ENCODE measurements around the gene CHAD.

Gene CHAD

DNA sequence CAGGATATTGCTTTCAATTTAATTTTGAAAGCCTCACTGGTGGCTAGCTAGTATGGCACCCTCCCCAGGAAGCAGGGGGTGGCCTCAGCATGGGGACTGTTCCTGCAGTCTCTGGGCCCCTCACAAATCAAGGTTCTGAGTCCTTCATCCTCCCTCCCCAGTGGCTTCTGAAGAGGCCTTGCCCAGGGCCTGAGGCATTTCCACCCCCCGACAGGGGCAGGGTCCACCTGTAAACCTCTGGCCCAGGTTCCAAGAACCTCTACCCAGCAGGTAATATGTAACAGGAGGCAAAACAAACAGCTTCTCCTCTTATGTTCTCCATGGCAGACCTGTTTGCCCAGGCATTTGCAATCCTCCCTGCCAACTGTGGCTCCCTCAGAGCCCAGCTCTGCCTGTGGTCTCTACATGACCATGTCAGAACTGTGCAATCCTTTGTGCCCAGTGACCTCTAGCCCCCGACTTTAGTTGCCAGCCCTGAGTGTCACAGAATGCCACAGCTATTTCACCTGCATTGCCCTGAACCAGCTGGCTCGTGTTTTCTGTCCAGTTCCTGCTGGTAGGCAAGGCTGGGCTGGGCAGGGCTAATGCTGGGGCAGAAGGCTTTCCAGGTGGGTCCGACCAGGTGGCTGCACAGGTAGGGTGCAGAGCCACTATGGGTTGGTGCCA is 28.4 kb downstream of the CHAD start:
- TF ChIP-seq, protein P1, sequence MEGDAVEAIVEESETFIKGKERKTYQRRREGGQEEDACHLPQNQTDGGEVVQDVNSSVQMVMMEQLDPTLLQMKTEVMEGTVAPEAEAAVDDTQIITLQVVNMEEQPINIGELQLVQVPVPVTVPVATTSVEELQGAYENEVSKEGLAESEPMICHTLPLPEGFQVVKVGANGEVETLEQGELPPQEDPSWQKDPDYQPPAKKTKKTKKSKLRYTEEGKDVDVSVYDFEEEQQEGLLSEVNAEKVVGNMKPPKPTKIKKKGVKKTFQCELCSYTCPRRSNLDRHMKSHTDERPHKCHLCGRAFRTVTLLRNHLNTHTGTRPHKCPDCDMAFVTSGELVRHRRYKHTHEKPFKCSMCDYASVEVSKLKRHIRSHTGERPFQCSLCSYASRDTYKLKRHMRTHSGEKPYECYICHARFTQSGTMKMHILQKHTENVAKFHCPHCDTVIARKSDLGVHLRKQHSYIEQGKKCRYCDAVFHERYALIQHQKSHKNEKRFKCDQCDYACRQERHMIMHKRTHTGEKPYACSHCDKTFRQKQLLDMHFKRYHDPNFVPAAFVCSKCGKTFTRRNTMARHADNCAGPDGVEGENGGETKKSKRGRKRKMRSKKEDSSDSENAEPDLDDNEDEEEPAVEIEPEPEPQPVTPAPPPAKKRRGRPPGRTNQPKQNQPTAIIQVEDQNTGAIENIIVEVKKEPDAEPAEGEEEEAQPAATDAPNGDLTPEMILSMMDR (conservative IDR thresholded peaks at IDR 0.05; ENCODE audit: low read depth, low read length), result no peak
- no peak overlapping the region for H3K4me3 ChIP-seq (ENCODE audit: low read depth, low read length)
- DNase-seq (ENCODE audit: low read depth), result no peak

GRCh38 chr17:50439008-50439407 is 29.7 kb downstream of the CHAD start:
- no peak overlapping the region for H3K4me3 ChIP-seq (ENCODE audit: low read depth, low read length)

GRCh38 chr17:50437409-50437808 is 31.3 kb downstream of the CHAD start:
- DNase-seq (ENCODE audit: low read depth), result no peak
- TF ChIP-seq, protein P1 (conservative IDR thresholded peaks at IDR 0.05; ENCODE audit: low read depth, low read length), result no peak
- no peak overlapping the region for H3K4me3 ChIP-seq (ENCODE audit: low read depth, low read length)

More at GRCh38 chr17:50439008-50439407, 29.7 kb downstream of the CHAD start:
- DNase-seq (ENCODE audit: low read depth), result no peak
- TF ChIP-seq, protein P1 (conservative IDR thresholded peaks at IDR 0.05; ENCODE audit: low read depth, low read length), result no peak

GRCh38 chr17:50432125-50432762 is 36.4 kb downstream of the CHAD start:
- TF ChIP-seq, protein P1 (conservative IDR thresholded peaks at IDR 0.05; ENCODE audit: low read depth, low read length), result no peak
- DNase-seq (ENCODE audit: low read depth), result peak; percentile 4
- H3K4me3 ChIP-seq (ENCODE audit: low read depth, low read length), result no peak overlapping the region

DNA sequence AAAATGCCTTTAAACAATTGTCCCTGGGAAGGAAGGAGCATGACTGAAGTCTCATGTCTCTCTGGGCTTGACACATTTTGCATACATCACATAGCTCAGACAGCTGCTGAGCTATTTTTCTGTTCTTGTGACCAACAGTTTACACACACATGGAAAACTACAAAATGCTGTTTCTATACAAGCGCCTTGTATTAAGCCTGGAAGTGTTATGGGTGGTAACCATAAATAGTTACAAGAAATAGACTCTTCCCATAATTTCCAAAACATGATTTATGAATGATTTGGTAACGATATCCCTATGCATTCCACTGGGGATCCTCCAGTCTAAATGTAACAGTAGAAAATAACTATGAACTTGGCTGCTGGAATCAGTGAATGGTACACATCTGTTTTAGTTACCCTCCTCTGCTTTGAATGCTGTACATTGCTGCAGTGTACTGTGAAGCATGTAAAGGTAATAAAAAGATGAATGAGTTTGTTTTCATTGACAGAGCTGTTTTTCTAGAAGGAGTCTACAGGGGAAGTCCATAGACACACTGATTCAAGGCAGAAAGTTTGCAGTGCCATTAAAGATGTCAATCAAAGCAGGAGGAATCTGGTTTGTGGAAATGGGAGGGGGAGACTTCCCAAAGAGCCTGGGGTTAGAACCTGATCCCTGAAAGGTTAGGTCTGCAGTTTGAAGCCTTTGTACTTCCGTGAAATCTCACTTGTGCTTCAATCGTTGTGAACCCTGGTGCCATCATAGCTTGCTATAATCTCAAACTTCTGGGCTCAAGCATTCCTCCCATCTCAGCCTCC is 37.7 kb downstream of the CHAD start:
- no peak for DNase-seq (ENCODE audit: low read depth)
- TF ChIP-seq, protein P1 (conservative IDR thresholded peaks at IDR 0.05; ENCODE audit: low read depth, low read length), result no peak
- H3K4me3 ChIP-seq (ENCODE audit: low read depth, low read length), result no peak overlapping the region

DNA sequence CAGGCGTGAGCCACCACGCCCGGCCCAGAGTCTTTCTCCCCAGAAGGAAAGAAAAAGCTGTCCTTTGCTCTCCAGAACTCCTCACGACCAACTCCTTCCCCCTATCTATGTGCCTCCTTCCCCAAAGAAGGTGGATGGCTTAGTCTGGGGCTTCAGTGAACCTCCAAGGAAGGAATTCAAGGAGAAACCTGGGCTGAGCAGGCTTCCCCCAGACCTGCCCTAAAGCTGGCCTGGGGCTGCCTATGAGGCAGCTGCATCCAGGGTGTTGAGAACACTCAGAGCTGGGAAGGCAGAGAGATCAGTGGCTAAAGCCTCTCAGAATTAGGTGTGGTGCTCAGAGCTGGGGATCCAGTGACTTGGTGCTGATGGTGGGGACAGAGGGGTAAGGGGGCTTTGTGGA is 38.9 kb downstream of the CHAD start:
- no peak for DNase-seq (ENCODE audit: low read depth)
- TF ChIP-seq, protein P1 (conservative IDR thresholded peaks at IDR 0.05; ENCODE audit: low read depth, low read length), result no peak
- no peak overlapping the region for H3K4me3 ChIP-seq (ENCODE audit: low read depth, low read length)

All from choroid plexus epithelial cell (primary cell).